ENCODE measurements around the gene GPR141.

GRCh38 chr7:37732888-37733287 lies 49.3 kb downstream of the GPR141 start:
- no peak for TF ChIP-seq CTCF (conservative IDR thresholded peaks at IDR 0.05; ENCODE audit: low read length)
- TF ChIP-seq EZH2phosphoT487 (IDR thresholded peaks at IDR 0.05; ENCODE audit: borderline replicate concordance, low read depth, low read length) = no peak
